ENCODE measurements around the gene OBSCN.

GRCh38 chr1:228306275-228307217, 98.7 kb downstream of the OBSCN start:
- TF ChIP-seq, protein P1, sequence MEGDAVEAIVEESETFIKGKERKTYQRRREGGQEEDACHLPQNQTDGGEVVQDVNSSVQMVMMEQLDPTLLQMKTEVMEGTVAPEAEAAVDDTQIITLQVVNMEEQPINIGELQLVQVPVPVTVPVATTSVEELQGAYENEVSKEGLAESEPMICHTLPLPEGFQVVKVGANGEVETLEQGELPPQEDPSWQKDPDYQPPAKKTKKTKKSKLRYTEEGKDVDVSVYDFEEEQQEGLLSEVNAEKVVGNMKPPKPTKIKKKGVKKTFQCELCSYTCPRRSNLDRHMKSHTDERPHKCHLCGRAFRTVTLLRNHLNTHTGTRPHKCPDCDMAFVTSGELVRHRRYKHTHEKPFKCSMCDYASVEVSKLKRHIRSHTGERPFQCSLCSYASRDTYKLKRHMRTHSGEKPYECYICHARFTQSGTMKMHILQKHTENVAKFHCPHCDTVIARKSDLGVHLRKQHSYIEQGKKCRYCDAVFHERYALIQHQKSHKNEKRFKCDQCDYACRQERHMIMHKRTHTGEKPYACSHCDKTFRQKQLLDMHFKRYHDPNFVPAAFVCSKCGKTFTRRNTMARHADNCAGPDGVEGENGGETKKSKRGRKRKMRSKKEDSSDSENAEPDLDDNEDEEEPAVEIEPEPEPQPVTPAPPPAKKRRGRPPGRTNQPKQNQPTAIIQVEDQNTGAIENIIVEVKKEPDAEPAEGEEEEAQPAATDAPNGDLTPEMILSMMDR (IDR thresholded peaks at IDR 0.05; ENCODE audit: insufficient read depth, low read length): no peak
- no peak for TF ChIP-seq REST (IDR thresholded peaks at IDR 0.05; ENCODE audit: insufficient replicate concordance, low read depth)
- no peak for TF ChIP-seq SPI1 (IDR thresholded peaks at IDR 0.05; ENCODE audit: borderline replicate concordance, low read depth)

Measured in HL-60 (cell line).